ENCODE measurements around the gene TMEM63A. TPM values are rescaled to one million over a fixed set of nuclear protein-coding genes. Genes with fewer than 3 reads are reported as not detected.

The TMEM63A gene
- total RNA-seq, 3 donors from 2014 or later (not counting 1 experiment from before 2014, with no cell fraction given) = 101 to 166 (median 113) TPM

DNA sequence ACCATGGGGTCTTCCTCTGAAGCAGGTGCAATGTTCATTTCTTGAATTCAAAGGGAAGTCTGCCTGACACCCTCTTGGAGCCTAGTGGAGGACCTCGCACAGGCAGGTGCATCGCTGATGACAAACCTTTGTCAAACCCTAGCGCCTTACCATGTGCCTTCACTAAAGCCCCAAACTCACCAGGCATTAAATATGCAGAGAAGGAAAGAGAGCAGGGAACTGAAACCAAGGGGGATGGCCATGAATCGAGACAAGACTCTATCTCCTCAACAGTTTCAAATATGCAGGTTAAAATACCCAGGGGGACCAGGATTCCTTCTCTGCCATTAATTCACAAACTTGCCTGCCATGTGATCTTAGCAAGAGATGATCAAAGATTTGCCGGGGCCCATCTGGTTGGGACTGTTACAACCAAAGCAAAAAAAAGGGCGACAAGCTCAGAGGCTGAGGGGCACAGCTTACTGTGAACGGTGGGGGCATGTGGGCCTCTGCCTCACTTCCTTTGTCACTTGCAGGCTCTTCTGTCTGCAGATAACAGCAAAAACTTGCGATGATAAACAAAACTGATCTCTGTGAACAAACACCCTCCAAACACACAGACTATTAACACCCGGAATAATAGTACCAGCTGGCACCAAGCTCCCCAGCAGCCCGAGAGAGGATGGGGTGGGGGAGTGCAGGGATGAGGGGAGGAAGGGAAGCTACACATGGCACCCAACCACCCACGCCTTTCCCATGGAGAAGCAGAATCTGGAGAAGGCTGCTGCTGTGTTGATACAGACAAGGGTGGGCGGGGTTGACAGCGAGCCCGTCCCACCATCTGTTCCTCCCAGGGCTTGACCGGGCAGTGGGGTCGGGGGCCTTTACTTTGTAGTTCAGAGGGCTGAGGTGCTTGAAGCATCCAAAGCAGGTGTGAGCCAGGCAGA lies 33.9 kb downstream of the TMEM63A start:
- H3K27me3 ChIP-seq (ENCODE audit: control insufficient read depth, insufficient read depth, low read length) = no peaks in the 10 kb centered on the region
- no peak for TF ChIP-seq CTCF (IDR thresholded peaks at IDR 0.05)
- intact Hi-C loops (cut with micrococcal nuclease) = loop anchor here (10.0 kb wide), 1 partner anchor 127 kb away; no protein-coding TSS in a partner anchor
- peak overlapping the region; percentile 81 for H3K4me3 Mint-ChIP-seq
- H3K4me3 ChIP-seq (ENCODE audit: low read length) = no peak overlapping the region
- peak in 1 of 2 donors; percentile 67 for DNase-seq
- H3K4me1 Mint-ChIP-seq = peaks cover 40 to 65% of the 10 kb centered on the region in 2 donors
- peak overlapping the region; percentile 61 for H3K27ac ChIP-seq (ENCODE audit: low read length)
- peak overlapping the region; percentile 88 to 95 for H3K27ac Mint-ChIP-seq
- H3K27me3 Mint-ChIP-seq (ENCODE audit: low read depth in 2 of 2) = no peaks in the 10 kb centered on the region
- no peaks in the 10 kb centered on the region for H3K36me3 Mint-ChIP-seq
- H3K9me3 ChIP-seq (ENCODE audit: control insufficient read depth, insufficient read depth, low read length) = no peaks in the 10 kb centered on the region
- peaks cover 63% of the 10 kb centered on the region for H3K4me1 ChIP-seq (ENCODE audit: control insufficient read depth, insufficient read depth, low read length)
- H3K36me3 ChIP-seq (ENCODE audit: control insufficient read depth, insufficient read depth, low read length) = peaks cover 31% of the 10 kb centered on the region
- peak; percentile 76 to 81 (median 78) for ATAC-seq
- H3K9me3 Mint-ChIP-seq = no peaks in the 10 kb centered on the region
- 30% methylated on average over 13 of the region's 16 CpGs for WGBS (ENCODE audit: insufficient coverage)

DNA sequence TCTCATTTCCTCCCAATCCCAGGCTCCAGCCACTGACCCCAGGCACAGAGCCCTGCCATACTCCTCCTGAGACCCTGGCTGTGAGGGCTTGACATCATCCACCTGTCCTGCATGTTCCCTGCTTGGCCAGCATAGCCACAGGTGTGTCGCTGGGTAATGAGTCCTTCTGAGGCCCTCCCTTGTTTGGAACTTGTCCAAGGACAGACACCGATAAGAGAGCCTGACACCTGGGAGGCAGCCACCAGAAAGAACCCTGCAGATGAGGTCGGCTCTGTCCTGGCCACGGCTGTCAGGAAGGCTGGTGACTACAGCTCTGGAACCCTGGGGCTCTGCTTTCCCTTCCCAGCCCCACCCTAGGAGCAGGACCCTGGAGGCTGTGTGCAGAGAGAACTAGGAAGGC lies 34.6 kb downstream of the TMEM63A start:
- H3K4me3 Mint-ChIP-seq = peak overlapping the region; percentile 81
- H3K36me3 Mint-ChIP-seq = no peaks in the 10 kb centered on the region
- H3K4me1 ChIP-seq (ENCODE audit: control insufficient read depth, insufficient read depth, low read length) = peaks cover 58% of the 10 kb centered on the region
- H3K9me3 ChIP-seq (ENCODE audit: control insufficient read depth, insufficient read depth, low read length) = no peaks in the 10 kb centered on the region
- peaks cover 24% of the 10 kb centered on the region for H3K36me3 ChIP-seq (ENCODE audit: control insufficient read depth, insufficient read depth, low read length)
- intact Hi-C loops (cut with micrococcal nuclease) = loop anchor here (10.0 kb wide), 1 partner anchor 127 kb away; no protein-coding TSS in a partner anchor
- ATAC-seq (no peak), DNase-seq (no peak)
- no peak overlapping the region for H3K4me3 ChIP-seq (ENCODE audit: low read length)
- WGBS (ENCODE audit: insufficient coverage) = 50% methylated on average over 4 of the region's 4 CpGs
- peaks cover 39 to 63% of the 10 kb centered on the region in 2 donors for H3K4me1 Mint-ChIP-seq
- H3K27me3 ChIP-seq (ENCODE audit: control insufficient read depth, insufficient read depth, low read length) = no peaks in the 10 kb centered on the region
- no peaks in the 10 kb centered on the region for H3K27me3 Mint-ChIP-seq (ENCODE audit: low read depth in 2 of 2)
- no peak for TF ChIP-seq CTCF (IDR thresholded peaks at IDR 0.05)
- H3K27ac Mint-ChIP-seq = peak overlapping the region; percentile 88 to 95
- H3K27ac ChIP-seq (ENCODE audit: low read length) = peak overlapping the region; percentile 61
- no peaks in the 10 kb centered on the region for H3K9me3 Mint-ChIP-seq

GRCh38 chr1:225846331-225847310 lies 35.6 kb downstream of the TMEM63A start:
- TF ChIP-seq CTCF (IDR thresholded peaks at IDR 0.05) = no peak
- no peak overlapping the region for H3K4me3 ChIP-seq (ENCODE audit: low read length)
- intact Hi-C loops (cut with micrococcal nuclease) = loop anchor here (10.0 kb wide), 1 partner anchor 128 kb away; no protein-coding TSS in a partner anchor
- peaks cover 57% of the 10 kb centered on the region for H3K4me1 ChIP-seq (ENCODE audit: control insufficient read depth, insufficient read depth, low read length)
- H3K27me3 ChIP-seq (ENCODE audit: control insufficient read depth, insufficient read depth, low read length) = no peaks in the 10 kb centered on the region
- Mint-ChIP-seq H3K27me3 (ENCODE audit: low read depth in 2 of 2) (no peaks in the 10 kb centered on the region), H3K9me3 (no peaks in the 10 kb centered on the region), H3K27ac (peak overlapping the region; percentile 88 to 95), H3K4me3 (no peak overlapping the region), H3K4me1 (peaks cover 29 to 53% of the 10 kb centered on the region in 2 donors), H3K36me3 (no peaks in the 10 kb centered on the region)
- DNase-seq (no peak), ATAC-seq (no peak)
- H3K9me3 ChIP-seq (ENCODE audit: control insufficient read depth, insufficient read depth, low read length) = no peaks in the 10 kb centered on the region
- 97% methylated on average over 19 of the region's 20 CpGs for WGBS (ENCODE audit: insufficient coverage)
- peaks cover 20% of the 10 kb centered on the region for H3K36me3 ChIP-seq (ENCODE audit: control insufficient read depth, insufficient read depth, low read length)
- H3K27ac ChIP-seq (ENCODE audit: low read length) = no peak overlapping the region

All from natural killer cell (primary cell).